ENCODE measurements around the gene VCAN.

DNA sequence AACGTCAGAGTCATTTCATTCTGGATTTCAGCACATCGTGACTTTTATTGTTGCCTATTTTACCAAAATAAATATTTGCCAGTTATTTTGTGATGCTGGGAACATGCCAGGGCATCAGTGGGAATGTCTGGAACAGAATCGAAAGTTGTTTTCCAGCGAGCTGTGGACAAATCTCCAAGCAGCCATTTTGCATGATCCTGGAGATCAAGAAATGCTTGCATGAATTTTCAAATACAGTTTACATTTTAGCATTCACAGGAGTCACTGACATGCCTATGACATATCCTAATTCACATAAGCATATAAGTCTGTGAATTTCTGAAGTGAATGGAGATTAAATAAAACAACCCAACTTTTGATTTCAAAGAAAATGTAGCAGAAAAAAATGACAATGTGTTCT lies 119.4 kb downstream of the VCAN start:
- TF ChIP-seq EZH2 (IDR thresholded peaks at IDR 0.05; ENCODE audit: insufficient read depth, poor library complexity, severe bottlenecking) (no peak), EZH2phosphoT487 (IDR thresholded peaks at IDR 0.05; ENCODE audit: insufficient read depth, low read depth) (no peak)
